Smooth muscle cell (in vitro differentiated cells): ENCODE results near the gene TP73. TPM values are rescaled to one million over a fixed set of nuclear protein-coding genes. Genes with fewer than 3 reads are reported as not detected.

Source experiments
- DNase-seq: peaks from one replicate; lab custom pipeline; 2025; ENCODE audit not compliant: unreplicated experiment; lab: John Stamatoyannopoulos, UW
- H2AFZ ChIP-seq: fragments of 200-600 bp; sonication (generic); 2 replicates; pipeline ENCODE4 v1.6.0; 2016; ENCODE audit warnings: antibody characterized with exemption, low read depth, mild to moderate bottlenecking
- H3F3A ChIP-seq: fragments of 200-600 bp; sonication (generic); 2 replicates; pipeline ENCODE4 v1.6.0; 2017; ENCODE audit warnings: antibody characterized with exemption, low read depth
- H3K27ac ChIP-seq: fragments of 200-600 bp; sonication (generic); 2 replicates; pipeline ENCODE4 v1.5.1; 2016; ENCODE audit warnings: low read depth, mild to moderate bottlenecking
- H3K27me3 ChIP-seq: fragments of 200-600 bp; sonication (generic); 2 replicates; pipeline ENCODE4 v1.6.1; 2016; ENCODE audit warnings: low read depth, mild to moderate bottlenecking
- H3K36me3 ChIP-seq: fragments of 200-600 bp; sonication (generic); 2 replicates; pipeline ENCODE4 v1.5.1; 2016; ENCODE audit warnings: low read depth
- H3K4me1 ChIP-seq: fragments of 200-600 bp; sonication (generic); 2 replicates; pipeline ENCODE4 v1.5.1; 2016; ENCODE audit warnings: low read depth
- H3K4me2 ChIP-seq: fragments of 200-600 bp; sonication (generic); 2 replicates; pipeline ENCODE4 v1.6.0; 2016; ENCODE audit warnings: mild to moderate bottlenecking
- H3K4me3 ChIP-seq: fragments of 200-600 bp; sonication (generic); 2 replicates; pipeline ENCODE4 v1.5.1; 2016; ENCODE audit warnings: mild to moderate bottlenecking
- H3K79me2 ChIP-seq: fragments of 200-600 bp; sonication (generic); 2 replicates; pipeline ENCODE4 v1.6.0; 2016; ENCODE audit warnings: low read depth, mild to moderate bottlenecking
- H3K9ac ChIP-seq: fragments of 200-600 bp; sonication (generic); 2 replicates; pipeline ENCODE4 v1.6.0; 2016; ENCODE audit warnings: low read depth
- H3K9me3 ChIP-seq: fragments of 200-600 bp; sonication (generic); replicated peaks from 2 replicates; pipeline ENCODE4 v1.5.1; 2016; ENCODE audit warnings: low read depth
- H4K20me1 ChIP-seq: fragments of 200-600 bp; sonication (generic); 2 replicates; pipeline ENCODE4 v1.6.0; 2016; ENCODE audit warnings: low read depth
- WGBS: methylation state at CpG from one replicate; pipeline ENCODE4 v1.1.7; 2016; ENCODE audit warnings: low lambda C conversion rate; 5-methylcytosine and 5-hydroxymethylcytosine counted together
- polyA plus RNA-seq: library from polyadenylated mRNA; unstranded; fragments of >200 nt; fragmentation: Nextera tagmentation; extraction: Ambion mirVana; gene quantifications from 2 replicates; pipeline ENCODE4 v1.2.1, GENCODE V29; 2016
- total RNA-seq: library from RNA; depleted of rRNA; stranded (reverse); fragments of >200 nt; gene quantifications from 2 replicates; pipeline ENCODE4 v1.2.3, GENCODE V29; 2014
- TF ChIP-seq, protein P1 (sequence below): fragments of 200-600 bp; sonication (generic); IDR thresholded peaks from 2 replicates; pipeline ENCODE4 v1.5.1; 2017; ENCODE audit warnings: borderline replicate concordance, mild to moderate bottlenecking, antibody characterized with exemption; ENCODE audit not compliant: insufficient read depth, poor library complexity, severe bottlenecking

Gene TP73
- total and polyA plus RNA-seq, 2 experiments from 2014 or later = 0.22 TPM; not detected in 1

DNA sequence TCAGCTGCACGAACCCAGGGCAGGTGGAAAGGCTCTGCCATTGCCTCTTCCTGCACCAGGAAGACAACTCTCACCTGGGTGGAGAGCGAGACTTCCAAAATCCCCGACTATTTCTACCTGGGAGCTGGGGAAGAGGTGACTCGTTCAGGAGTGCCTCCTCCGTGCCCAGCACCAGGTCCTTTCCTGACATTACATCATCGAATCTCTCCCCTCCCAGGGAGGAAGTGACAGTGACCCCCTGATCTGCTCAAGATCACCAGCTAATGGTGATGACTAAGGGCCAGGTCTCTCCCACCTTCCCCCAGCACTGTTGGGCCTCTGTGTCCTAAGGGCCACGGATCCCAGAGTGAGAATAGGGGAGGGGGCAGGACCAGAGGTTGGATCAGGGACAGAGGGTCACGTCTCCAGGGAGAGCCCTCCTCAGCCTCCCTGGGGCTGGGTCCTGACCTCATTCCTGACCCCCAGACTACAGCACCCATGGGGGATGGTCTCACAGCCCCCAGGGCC is 47.8 kb upstream of the TP73 start:
- DNase-seq = no peak
- WGBS = 93% methylated on average over 8 of the region's 8 CpGs
- TF ChIP-seq, protein P1, sequence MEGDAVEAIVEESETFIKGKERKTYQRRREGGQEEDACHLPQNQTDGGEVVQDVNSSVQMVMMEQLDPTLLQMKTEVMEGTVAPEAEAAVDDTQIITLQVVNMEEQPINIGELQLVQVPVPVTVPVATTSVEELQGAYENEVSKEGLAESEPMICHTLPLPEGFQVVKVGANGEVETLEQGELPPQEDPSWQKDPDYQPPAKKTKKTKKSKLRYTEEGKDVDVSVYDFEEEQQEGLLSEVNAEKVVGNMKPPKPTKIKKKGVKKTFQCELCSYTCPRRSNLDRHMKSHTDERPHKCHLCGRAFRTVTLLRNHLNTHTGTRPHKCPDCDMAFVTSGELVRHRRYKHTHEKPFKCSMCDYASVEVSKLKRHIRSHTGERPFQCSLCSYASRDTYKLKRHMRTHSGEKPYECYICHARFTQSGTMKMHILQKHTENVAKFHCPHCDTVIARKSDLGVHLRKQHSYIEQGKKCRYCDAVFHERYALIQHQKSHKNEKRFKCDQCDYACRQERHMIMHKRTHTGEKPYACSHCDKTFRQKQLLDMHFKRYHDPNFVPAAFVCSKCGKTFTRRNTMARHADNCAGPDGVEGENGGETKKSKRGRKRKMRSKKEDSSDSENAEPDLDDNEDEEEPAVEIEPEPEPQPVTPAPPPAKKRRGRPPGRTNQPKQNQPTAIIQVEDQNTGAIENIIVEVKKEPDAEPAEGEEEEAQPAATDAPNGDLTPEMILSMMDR = no peak

DNA sequence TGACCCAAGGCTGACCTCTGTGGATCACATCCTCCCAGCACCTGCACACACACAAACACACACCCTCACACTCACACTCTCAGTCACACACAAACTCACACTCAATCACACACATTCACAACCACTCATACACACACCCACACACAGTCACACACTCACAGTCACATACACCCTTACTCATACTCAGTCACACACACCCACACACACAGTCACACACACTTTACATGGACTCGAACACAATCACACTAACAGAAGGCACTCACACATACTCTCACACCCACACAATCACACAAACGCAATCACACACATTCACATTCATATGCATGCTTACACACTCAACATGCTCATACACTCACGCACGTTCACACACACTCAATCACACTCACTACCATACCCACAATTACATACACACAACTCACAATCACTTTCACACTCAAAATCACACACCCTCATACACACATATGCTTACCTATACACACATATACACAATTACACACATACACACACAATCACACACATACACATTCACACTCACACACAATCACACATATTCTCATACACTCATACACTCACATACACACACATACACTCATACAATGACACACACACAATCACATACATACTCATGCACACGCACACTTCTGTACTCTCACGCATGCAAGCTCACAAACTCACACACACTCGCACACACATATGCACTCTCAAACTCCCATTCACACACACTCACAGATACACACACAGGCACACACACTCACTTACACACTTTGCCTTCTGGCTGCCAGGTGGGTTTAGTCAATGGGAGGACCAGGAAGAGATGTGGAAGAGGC is 47.1 kb upstream of the TP73 start:
- Histone ChIP-seq H3K36me3 (no peaks in the 10 kb centered on the region), H4K20me1 (no peaks in the 10 kb centered on the region), H3K79me2 (no peaks in the 10 kb centered on the region), H3F3A (no peaks in the 10 kb centered on the region), H3K9ac (no peak overlapping the region), H3K4me1 (peaks cover 4% of the 10 kb centered on the region), H2AFZ (no peak overlapping the region), H3K27me3 (peaks cover 2% of the 10 kb centered on the region), H3K9me3 (no peaks in the 10 kb centered on the region), H3K4me3 (no peak overlapping the region), H3K27ac (no peak overlapping the region), H3K4me2 (no peak overlapping the region)
- DNase-seq = no peak
- 93% methylated on average over 7 of the region's 7 CpGs for WGBS
- TF ChIP-seq, protein P1 = no peak

More for the DNA sequence above, 47.8 kb upstream of the TP73 start:
- Histone ChIP-seq H3K4me3 (no peak overlapping the region), H3K9ac (no peak overlapping the region), H3K9me3 (no peaks in the 10 kb centered on the region), H4K20me1 (no peaks in the 10 kb centered on the region), H3K36me3 (no peaks in the 10 kb centered on the region), H3K4me2 (no peak overlapping the region), H3K79me2 (no peaks in the 10 kb centered on the region), H3K4me1 (peaks cover 1% of the 10 kb centered on the region), H2AFZ (no peak overlapping the region), H3K27me3 (no peaks in the 10 kb centered on the region), H3K27ac (no peak overlapping the region), H3F3A (no peaks in the 10 kb centered on the region)

DNA sequence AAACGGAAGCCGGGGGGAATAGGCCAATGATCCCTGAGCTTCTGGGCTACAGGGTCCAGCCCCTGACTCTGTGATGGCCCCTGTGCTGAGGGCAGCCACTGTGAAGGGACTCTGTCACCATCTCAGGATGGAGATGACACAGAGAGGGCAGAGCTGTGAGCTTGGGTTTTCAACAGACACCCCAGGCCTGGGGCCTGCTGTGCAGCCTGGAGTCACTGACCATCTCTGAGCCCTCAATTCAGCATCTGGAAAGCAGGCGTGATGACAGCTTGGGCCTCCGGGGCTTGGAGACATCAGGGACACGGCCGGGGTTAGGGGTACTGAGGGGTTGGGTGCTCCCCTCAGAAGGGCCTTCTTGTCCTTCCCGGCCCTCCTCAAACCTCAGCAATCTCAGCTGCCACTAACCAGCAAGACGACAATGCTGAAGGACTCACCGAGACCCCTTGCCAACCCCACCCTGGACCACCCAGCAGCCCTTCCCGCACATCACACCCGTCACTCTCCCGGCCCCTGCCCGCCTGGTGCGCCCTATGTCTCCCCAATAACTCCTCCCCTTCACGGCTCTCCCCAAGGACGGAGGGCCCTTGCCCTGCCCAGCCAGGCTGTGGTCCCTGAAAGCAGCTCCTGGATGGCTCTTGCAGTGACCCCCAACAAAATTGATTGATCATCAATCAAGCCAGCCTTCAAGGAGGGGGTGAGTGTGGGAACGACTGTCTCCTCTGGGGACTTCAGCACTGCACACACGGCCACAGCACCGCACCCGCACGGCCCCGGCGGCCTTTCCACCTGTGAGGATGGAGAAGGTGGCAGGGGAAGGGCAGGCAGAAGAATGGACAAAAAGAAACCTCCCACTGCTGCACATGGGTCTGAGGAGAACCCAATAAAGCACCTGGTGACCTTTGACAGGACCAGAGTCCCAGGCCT is 45.3 kb upstream of the TP73 start:
- no peak overlapping the region for H3K9ac ChIP-seq
- TF ChIP-seq, protein P1 = no peak
- H3K4me1 ChIP-seq = peaks cover 15% of the 10 kb centered on the region
- H3K27ac ChIP-seq = no peak overlapping the region
- peaks cover 16% of the 10 kb centered on the region for H3K27me3 ChIP-seq
- H3K4me2 ChIP-seq = no peak overlapping the region
- peaks cover under 1% of the 10 kb centered on the region for H3F3A ChIP-seq
- 92% methylated on average over 19 of the region's 23 CpGs for WGBS
- H3K36me3 ChIP-seq = no peaks in the 10 kb centered on the region
- no peaks in the 10 kb centered on the region for H3K79me2 ChIP-seq
- DNase-seq = no peak
- no peaks in the 10 kb centered on the region for H3K9me3 ChIP-seq
- H3K4me3 ChIP-seq = no peak overlapping the region
- H2AFZ ChIP-seq = no peak overlapping the region
- no peaks in the 10 kb centered on the region for H4K20me1 ChIP-seq
